HS-5 (cell line): ENCODE results near the gene RAB11FIP5.
"Not testable (repeated sequence)": the region's sequence is repeated elsewhere in the genome, so short reads cannot be mapped to it uniquely, and the experiment has no call there.

Experiments
- DNase-seq: peaks from one replicate; pipeline ENCODE4 v3.0.0-alpha.2; 2012; ENCODE audit warnings: low read depth

The RAB11FIP5 gene

GRCh38 chr2:73112913-73113854 lies at the start of gene RAB11FIP5:
Gene RAB11FIP5 (minus strand): TSS chr2:73112948. CDS start chr2:73112777, 171 bp downstream.
- DNase-seq = no peak

GRCh38 chr2:73156539-73157124 lies 43.9 kb upstream of the RAB11FIP5 start:
- DNase-seq = no peak

- no peak for DNase-seq
These were observed 30.2 kb upstream of the RAB11FIP5 start for GRCh38 chr2:73142937-73143336.

GRCh38 chr2:73141896-73142295 lies 29.1 kb upstream of the RAB11FIP5 start:
- no peak for DNase-seq

- no peak for DNase-seq
These were observed 22.5 kb upstream of the RAB11FIP5 start for GRCh38 chr2:73135236-73135635.

GRCh38 chr2:73134471-73134870 lies 21.7 kb upstream of the RAB11FIP5 start:
- DNase-seq = no peak

- no peak for DNase-seq
These were observed 20.9 kb upstream of the RAB11FIP5 start for GRCh38 chr2:73133566-73134197.

- DNase-seq = no peak
These were observed 19.1 kb upstream of the RAB11FIP5 start for GRCh38 chr2:73131807-73132206.

GRCh38 chr2:73130790-73131189 lies 18.0 kb upstream of the RAB11FIP5 start:
- no peak for DNase-seq

- no peak for DNase-seq
These were observed 16.2 kb upstream of the RAB11FIP5 start for GRCh38 chr2:73128841-73129535.

GRCh38 chr2:73122536-73122935 lies 9.8 kb upstream of the RAB11FIP5 start:
- no peak for DNase-seq

- DNase-seq = not testable (repeated sequence)
These were observed 7.0 kb upstream of the RAB11FIP5 start for GRCh38 chr2:73119611-73120239.

- DNase-seq = no peak
These were observed 4.7 kb upstream of the RAB11FIP5 start for GRCh38 chr2:73117441-73117840.

GRCh38 chr2:73116182-73116960 lies 3.6 kb upstream of the RAB11FIP5 start:
- no peak for DNase-seq

GRCh38 chr2:73114273-73114867 lies 1.6 kb upstream of the RAB11FIP5 start:
- no peak for DNase-seq

GRCh38 chr2:73112026-73112912 lies 479 bp downstream of the RAB11FIP5 start:
- DNase-seq = no peak

- no peak for DNase-seq
These were observed 1.4 kb downstream of the RAB11FIP5 start for GRCh38 chr2:73111073-73112025.
